Kidney (tissue), 14 donors: Measurements from ENCODE around the gene CCDC83. TPM values are rescaled to one million over a fixed set of nuclear protein-coding genes. Genes with fewer than 3 reads are reported as not detected.

Experiments used
- DNase-seq, 5 donors: peaks; one replicate each; pipeline ENCODE4 v3.0.0-alpha.2; 2013 to 2020
- FAIRE-seq: peaks from 2 replicates; lab custom pipeline; 2012; peaks lifted over from hg19 to GRCh38; lab: Jason Lieb, UNC
- H3K27ac ChIP-seq, 2 donors: one replicate each; pipeline ENCODE4 v1.7.0; 2013; ENCODE audit warnings: low read depth in 2 of 2, low read length in 2 of 2, inconsistent platforms in 1 of 2
- H3K27me3 ChIP-seq: one replicate; pipeline ENCODE4 v1.7.1; 2013; ENCODE audit warnings: low read length, inconsistent platforms; ENCODE audit not compliant: control insufficient read depth, insufficient read depth
- H3K36me3 ChIP-seq, 3 donors: one replicate each; pipeline versions ENCODE4 v1.7.0 to v1.7.1; 2013; ENCODE audit warnings: low read length in 3 of 3, control low read depth in 1 of 3, inconsistent platforms in 1 of 3; ENCODE audit not compliant: insufficient read depth in 3 of 3, control insufficient read depth in 2 of 3
- H3K4me1 ChIP-seq, 3 donors: one replicate each; pipeline versions ENCODE4 v1.7.0 to v1.7.1; 2013; ENCODE audit warnings: low read length in 3 of 3, inconsistent platforms in 1 of 3, low read depth in 1 of 3; ENCODE audit not compliant: control insufficient read depth in 2 of 3, insufficient read depth in 2 of 3
- H3K4me3 ChIP-seq, 3 donors: one replicate each; pipeline versions ENCODE4 v1.7.0 to v1.8.1; 2013; ENCODE audit warnings: low read length in 3 of 3, control low read depth in 1 of 3, inconsistent platforms in 1 of 3
- H3K9ac ChIP-seq, 3 donors: one replicate each; pipeline versions ENCODE4 v1.7.0 to v1.7.1; 2013; ENCODE audit warnings: low read length in 3 of 3, control low read depth in 1 of 3, inconsistent platforms in 1 of 3
- H3K9me3 ChIP-seq, 3 donors: one replicate each; pipeline versions ENCODE4 v1.7.0 to v1.7.1; 2013; ENCODE audit warnings: low read length in 3 of 3, control low read depth in 1 of 3, inconsistent platforms in 1 of 3; ENCODE audit not compliant: control insufficient read depth in 2 of 3, insufficient read depth in 1 of 3
- intact Hi-C: fragments of 100-400 bp; cut with DNase I; formaldehyde crosslinking; loops from one replicate; pipeline ENCODE4 v1.11.1; 2022
- polyA plus RNA-seq: library from polyadenylated mRNA; stranded (reverse); fragments of 350-450 nt; fragmentation: Illumina TruSeq; extraction: RNeasy Lipid Tissue Mini Kit (QIAGEN cat#74804); gene quantifications from one replicate; pipeline ENCODE4 v1.2.3, GENCODE V29; 2014; ENCODE audit warnings: low read depth, low replicate concordance; ENCODE audit not compliant: insufficient read depth
- total RNA-seq: library from RNA; stranded (reverse); fragmentation: NEBNext Ultra II Directional; extraction: Animal tissue kit (Norgen Biotek cat#: 25700); gene quantifications from one replicate; pipeline ENCODE4 v1.2.1, GENCODE V29; 2021
- TF ChIP-seq, protein P1 (sequence below): IDR thresholded peaks from 3 replicates; pipeline ENCODE4 v1.5.1; 2012; ENCODE audit warnings: mild to moderate bottlenecking, moderate library complexity, borderline replicate concordance; ENCODE audit not compliant: insufficient read depth; ENCODE audit errors: extremely low read depth
- donor health status: control.
- donor health status: control.
- donor health status: control.
- donor health status: control.
- donor health status: control.
- donor health status: DM: yes; HTN: yes; CAD: no.
- donor health status: Normal renal cell carcinoma (clear cell type).

Gene CCDC83
- total and polyA plus RNA-seq, 2 donors from 2014 or later = not detected

DNA sequence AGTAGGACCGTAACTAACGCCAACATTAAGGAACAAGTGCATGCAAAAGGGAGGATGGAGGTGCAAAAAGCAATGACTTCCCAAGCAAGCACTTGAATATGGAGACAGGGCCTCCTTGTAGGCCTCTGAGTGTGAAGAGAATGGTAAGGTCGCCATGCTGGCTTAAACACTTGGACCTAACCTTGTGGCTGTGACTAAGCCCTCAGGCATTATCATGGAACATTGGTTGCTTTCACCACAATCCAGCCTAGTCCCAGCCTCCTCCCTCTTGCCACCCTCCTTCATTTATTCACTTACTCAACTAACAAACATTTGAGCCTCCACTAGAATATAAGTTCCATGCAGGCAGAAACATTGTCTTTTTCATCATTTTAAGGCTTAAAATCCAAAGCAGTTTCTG is 32.4 kb upstream of the CCDC83 start:
- Histone ChIP-seq H3K27ac (no peak overlapping the region), H3K9me3 (no peaks in the 10 kb centered on the region), H3K36me3 (no peaks in the 10 kb centered on the region), H3K9ac (no peak overlapping the region), H3K4me3 (no peak overlapping the region), H3K27me3 (no peaks in the 10 kb centered on the region), H3K4me1 (peaks cover 0 to 15% (median 13%) of the 10 kb centered on the region in 3 donors)
- TF ChIP-seq, protein P1, sequence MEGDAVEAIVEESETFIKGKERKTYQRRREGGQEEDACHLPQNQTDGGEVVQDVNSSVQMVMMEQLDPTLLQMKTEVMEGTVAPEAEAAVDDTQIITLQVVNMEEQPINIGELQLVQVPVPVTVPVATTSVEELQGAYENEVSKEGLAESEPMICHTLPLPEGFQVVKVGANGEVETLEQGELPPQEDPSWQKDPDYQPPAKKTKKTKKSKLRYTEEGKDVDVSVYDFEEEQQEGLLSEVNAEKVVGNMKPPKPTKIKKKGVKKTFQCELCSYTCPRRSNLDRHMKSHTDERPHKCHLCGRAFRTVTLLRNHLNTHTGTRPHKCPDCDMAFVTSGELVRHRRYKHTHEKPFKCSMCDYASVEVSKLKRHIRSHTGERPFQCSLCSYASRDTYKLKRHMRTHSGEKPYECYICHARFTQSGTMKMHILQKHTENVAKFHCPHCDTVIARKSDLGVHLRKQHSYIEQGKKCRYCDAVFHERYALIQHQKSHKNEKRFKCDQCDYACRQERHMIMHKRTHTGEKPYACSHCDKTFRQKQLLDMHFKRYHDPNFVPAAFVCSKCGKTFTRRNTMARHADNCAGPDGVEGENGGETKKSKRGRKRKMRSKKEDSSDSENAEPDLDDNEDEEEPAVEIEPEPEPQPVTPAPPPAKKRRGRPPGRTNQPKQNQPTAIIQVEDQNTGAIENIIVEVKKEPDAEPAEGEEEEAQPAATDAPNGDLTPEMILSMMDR = no peak
- DNase-seq = no peak
- no peak for FAIRE-seq
- intact Hi-C loops = no loop called here

DNA sequence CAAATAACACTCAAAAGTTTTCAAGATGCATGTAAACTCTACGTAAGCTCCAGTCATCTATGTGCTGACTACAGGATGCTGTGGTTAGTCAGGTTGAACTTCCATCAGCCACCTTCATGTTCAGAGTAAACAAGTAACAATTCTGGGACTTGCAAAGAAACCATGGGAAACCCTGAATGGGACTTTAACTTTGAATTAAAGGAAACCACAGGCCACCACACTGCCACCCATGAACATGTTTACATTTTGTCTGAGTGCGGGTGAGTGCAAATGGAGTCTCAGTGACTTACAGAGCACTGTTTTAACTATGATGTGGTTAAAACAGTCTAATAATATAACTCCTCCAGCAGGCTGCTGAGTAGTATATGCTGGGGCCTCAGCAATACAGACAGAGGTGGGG is 31.4 kb upstream of the CCDC83 start:
- no peak for FAIRE-seq
- no peak overlapping the region for H3K27ac ChIP-seq
- H3K4me1 ChIP-seq = peaks cover 0 to 16% (median 13%) of the 10 kb centered on the region in 3 donors
- DNase-seq = no peak
- no peaks in the 10 kb centered on the region for H3K9me3 ChIP-seq
- no peaks in the 10 kb centered on the region for H3K36me3 ChIP-seq
- H3K4me3 ChIP-seq = no peak overlapping the region
- no peak overlapping the region for H3K9ac ChIP-seq
- no peaks in the 10 kb centered on the region for H3K27me3 ChIP-seq
- TF ChIP-seq, protein P1 = no peak
- intact Hi-C loops = no loop called here

DNA sequence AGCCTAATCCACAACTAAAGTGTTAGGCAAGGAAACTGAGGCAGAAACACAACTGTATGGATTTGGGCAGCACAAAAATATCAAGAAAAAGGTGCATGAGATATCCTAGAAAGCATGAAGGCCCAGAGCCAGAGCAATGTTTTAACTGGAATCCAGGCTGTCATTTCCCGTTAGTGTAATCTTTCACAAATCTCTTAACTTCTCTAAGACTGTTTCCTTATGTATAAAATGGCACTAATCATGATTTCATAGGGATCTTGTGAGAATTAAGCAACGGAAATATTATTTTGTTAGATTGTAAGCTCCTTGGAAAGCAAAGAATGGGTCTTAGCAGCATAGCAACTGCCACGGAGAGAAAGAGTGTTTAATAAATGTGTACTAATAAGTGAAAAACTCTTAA is 29.6 kb upstream of the CCDC83 start:
- TF ChIP-seq, protein P1 = no peak
- no peaks in the 10 kb centered on the region for H3K36me3 ChIP-seq
- DNase-seq = no peak
- no peak overlapping the region for H3K9ac ChIP-seq
- intact Hi-C loops = no loop called here
- H3K27me3 ChIP-seq = no peaks in the 10 kb centered on the region
- H3K4me1 ChIP-seq = peaks cover 0 to 16% (median 13%) of the 10 kb centered on the region in 3 donors
- H3K9me3 ChIP-seq = no peaks in the 10 kb centered on the region
- H3K27ac ChIP-seq = no peak overlapping the region
- FAIRE-seq = no peak
- no peak overlapping the region for H3K4me3 ChIP-seq
